ENCODE data around the gene PET100.

Gene PET100, protein sequence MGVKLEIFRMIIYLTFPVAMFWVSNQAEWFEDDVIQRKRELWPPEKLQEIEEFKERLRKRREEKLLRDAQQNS

DNA sequence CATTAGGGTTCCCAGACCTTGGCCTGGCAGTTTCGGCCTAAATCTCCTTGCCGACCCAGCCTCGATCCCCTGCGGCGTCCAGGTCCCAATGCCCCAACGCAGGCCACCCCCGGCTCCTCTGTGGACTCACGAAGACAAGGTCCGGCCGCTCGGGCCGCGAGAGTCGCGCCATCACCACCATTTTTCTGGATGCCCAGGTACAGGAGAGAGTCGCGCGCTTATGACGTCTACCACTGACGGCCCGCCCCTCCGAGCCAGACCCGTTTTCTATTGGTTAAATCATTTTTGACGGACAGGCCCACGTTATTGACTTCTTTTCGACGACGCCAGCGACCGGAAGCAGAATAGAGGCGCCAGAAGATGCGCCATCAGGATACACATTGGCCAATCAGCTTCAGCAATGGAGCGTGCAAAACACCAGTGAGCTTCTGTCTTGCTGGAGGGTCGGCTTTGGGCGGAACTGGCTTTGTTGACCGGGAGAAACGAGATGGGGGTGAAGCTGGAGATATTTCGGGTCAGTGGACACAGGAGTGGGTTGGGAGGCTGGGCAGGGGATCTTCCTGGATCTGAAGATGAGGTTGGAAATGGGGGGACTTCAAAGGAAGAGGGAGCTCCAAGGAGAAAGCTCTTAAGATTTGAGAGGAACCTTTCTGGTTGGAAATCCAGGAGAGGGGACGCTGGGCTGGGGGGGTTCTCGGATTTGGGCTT lies at the start of gene PET100, which contains the start of gene XAB2:
Gene PET100 (plus strand): TSS at position 447 of the 708 bp plus-strand sequence. CDS start 41 bp downstream, at position 488.
Gene XAB2 (minus strand): TSS at position 199 of the 708 bp plus-strand sequence. CDS start 18 bp downstream, at position 181.
- peak; percentile 99 for DNase-seq

DNA sequence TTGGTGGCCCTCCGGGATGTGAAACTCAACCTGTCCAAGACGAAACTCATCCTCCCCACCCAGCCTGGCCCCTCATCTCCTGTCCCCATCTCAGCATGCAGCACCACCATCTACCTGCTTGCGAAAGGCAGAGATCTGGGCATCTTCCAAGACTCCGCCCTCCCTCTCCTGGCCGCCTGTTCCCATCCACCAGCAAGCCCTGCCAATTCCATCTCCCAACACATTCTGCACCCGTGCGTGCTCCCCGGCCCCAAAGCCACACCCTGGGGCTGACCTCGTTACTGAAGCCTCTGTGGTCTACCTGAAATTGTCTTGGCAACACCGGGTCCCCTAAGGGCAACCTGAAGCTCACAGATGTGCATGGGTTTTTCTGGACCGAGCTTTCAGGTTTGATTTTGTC lies 47.1 kb upstream of the PET100 start:
- no peak for DNase-seq

DNA sequence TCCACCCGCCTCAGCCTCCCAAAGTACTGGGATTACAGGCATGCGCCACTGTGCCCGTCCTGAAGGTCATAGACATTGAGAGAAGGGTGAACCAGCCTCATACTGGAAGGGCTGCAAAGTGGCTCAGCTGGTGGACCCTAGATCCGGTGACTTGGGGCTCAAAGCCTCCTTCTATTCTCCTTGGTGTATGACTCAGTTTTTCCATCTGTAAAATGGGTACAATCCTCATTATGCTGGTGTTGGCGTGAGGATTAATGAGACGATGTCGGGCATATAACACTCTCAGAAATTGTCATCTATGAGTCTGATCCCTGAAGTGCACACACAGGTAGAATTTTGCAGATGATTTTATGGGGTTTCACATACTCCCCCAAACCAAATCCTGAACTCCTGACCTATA lies 39.8 kb upstream of the PET100 start:
- no peak for DNase-seq

DNA sequence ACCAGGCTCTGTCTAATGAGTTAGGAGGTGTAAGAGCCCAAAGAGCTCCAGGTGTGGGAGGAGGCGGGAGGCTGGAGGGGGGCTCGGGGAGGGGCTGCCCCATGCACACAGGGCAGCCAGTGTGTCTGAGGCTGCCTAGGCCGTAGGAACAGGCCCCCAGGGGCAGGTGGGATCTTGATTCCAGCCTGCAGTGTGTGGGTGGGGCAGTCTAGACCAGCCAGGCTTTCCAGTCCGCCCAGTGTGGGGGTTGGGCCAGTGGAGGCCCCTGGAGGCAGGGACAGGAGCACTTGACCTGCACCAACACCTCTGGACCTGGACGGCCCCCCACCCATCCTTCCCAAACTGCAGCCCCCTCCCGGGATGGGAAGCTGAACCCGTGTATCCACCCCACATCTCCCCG lies 39.3 kb upstream of the PET100 start:
- no peak for DNase-seq

DNA sequence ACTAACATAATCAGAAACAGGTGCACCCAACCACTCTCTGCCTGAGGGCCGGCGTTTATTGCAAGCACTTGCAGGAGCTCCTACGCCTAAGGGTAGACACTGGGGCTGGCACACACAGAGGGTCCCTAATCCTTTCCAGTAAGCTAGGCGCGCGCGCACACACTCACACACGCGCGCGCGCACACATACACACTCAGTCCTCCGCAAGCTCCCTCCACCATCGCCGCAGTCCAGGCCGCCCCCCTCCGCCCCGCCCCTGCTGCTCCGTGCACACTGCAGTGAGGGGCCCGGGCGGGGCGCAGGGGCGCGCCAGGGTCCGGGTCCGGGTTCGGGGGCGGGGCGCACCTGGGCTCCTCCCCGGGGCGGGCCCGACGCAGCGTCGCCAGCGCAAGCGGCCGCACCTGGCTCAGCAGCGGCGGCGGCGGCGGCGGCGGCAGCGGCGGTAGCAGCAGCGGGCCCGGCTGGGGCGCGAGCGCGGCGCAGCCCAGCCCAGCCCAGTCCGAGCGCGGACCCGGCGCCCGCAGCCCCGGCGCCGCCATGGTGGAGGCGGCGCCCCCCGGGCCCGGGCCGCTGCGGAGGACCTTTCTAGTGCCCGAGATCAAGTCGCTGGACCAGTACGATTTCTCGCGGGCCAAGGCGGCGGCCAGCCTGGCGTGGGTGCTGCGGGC lies 34.0 kb upstream of the PET100 start, which contains the start of gene CAMSAP3:
Gene CAMSAP3 (plus strand): TSS at position 398 of the 668 bp plus-strand sequence. CDS start 140 bp downstream, at position 538.
- peak; percentile 3 for DNase-seq

DNA sequence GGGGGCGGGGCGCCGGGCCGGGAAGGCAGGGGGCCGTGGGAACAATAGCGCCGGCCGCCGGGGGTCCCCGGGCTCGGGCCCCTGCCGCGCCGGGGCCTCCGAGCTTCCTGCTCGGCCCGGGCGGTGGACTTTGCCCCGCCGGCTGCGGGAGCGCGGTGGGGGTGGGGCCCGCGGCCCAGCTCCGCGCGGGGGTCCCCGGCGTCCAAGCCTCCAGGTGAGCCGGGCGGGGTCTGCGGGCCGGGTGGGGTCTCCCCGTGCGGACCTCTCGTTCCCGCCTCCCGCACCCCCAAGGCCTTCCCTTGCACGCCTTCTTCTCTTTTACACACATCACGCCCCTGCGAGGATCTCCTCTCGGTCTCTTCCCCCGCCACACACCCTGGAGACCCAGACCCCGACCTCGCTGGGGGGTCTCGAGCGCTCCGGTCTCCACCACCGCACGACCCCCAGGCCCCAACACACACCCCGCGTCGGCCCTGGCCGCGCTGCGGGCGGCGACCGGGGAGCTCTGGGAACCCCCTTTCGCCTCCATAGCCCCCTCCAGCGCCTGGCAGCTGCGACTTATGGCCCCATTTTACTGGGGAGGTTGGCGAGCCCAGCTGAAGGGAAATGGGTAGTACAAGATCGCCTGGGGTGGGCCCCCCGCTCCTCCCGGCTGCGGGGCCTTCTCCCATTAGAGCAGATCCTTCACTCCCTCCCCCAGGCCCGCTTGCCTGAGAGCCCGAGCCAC lies 33.2 kb upstream of the PET100 start:
- DNase-seq, result no peak

DNA sequence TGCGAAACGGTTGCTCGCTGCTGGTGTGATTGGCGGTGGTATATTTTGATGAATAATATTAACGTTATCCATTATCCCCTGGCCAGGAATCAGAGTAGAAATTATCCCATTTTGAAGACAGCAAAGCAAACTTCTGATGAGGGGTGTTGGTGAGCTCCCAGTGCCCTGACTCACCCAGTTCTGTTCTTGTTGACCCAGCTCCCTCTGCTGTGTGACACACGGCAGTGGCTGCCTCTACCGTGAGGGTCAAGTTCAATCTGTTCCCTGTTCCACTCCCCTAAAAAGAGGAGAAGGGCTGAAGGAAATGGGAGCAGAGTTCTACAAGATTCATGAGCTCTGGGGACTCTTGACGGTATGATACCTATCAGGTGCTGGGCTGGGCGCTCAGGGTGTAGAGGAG lies 31.9 kb upstream of the PET100 start:
- no peak for DNase-seq

DNA sequence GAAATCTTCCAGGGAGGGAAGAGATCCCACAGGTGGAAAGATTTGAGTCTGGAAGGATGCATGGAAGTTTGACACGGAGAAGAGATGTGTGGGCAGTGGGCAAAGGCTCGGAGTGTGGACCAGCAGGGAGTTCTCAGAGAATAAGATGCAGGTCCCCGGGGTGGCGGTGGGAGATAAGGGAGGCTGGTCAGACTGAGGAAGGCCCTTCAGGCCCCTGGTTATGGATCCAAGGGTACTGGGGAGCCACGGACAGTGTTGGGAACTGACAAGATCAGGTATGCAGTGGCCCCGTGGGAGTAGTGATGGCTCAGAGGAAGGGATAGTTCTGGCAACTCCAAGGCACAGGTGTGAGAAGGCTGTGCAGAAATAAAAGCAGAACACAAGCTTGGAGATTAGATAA lies 31.4 kb upstream of the PET100 start:
- DNase-seq, result no peak

DNA sequence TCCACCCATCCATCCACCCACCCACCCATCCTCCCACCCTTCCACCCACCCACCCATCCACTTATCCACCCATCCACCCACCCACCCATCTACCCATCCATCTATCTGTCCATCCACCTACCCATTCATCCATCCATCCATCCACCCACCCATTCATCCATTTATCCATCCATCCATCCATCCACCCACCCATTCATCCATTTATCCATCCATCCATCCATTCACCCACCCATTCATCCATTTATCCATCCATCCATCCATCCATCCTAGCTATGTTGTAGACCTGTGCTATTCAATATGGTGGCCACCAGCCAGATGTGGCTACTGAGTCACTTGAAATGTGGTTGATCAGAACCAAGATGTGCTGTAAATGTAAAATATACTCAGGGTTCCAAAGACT lies 28.9 kb upstream of the PET100 start:
- no peak for DNase-seq

DNA sequence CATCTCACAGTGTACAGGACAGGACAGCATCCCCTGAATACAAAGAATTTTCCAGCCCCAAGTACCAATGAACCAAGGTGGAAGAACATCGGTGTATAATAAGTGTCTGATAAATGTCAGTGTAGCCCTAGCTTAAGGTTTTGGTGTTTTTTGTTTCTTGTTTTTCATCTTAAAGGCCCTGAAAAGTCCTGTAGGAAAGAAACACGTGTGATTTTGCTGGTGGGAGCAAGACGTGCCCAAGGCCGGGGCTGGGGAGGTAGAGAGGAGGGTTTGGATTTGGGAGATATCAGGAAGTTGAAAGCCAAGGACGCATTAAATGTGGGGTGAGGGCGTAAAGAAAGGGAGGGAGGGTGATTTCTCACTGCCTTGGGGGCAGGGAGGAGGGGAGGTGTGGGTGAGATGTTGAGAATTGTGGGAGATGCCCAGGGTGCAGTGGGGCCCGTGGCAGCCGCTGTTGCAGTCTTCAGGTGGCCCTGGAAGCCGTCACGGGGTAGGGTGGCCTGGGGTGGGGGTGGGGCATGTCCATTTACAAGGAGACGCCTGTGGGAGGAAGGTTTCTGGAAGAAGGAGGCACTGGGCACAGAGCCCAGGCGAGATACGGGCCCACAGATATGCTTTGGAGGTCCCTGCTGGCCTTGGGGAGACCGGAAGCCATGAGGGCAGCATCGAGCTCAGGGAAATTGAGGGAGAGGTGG lies 27.2 kb upstream of the PET100 start:
- DNase-seq, result no peak

DNA sequence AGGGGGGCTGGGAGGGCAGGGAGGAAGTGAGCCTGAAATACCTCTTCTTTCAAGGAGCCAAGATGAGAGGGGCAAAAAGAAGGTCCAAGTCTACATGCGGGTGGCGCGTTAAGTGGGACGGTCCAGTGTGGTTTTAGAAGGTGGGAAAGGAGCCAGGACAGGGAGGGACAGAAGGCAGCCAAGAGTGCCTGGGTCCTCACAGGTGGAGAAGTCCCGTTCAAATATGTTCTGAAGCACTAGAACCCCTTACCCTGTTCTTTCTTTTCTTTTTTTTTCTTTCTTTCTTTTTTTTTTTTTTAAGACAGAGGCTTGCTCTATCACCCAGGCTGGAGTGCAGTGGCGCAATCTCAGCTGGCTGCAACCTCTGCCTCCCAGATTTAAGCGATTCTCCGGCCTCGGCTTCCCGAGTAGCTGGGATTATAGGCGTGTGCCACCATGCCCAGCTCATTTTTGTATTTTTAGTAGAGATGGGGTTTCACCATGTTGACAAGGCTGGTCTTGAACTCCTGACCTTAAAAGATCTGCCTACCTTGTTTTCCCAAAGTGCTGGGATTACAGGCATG lies 26.6 kb upstream of the PET100 start:
- no peak for DNase-seq

DNA sequence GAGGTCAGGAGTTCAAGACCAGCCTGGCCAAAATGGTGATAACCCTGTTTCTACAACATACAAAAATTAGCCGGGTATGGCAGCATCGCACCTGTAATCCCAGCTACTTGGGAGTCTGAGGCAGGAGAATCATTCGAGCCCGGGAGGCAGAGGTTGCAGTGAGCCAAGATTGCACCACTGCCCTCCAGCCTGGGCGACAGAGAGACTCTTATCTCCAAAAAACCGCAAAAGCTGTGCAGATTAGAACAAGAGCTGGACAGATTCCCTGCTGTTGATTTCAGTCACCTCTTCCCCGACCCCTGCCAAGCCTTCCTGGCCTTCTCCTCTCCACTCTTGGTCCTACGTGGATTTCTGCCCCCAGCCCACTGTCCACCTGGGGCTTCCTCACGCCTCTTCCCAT lies 25.7 kb upstream of the PET100 start:
- DNase-seq, result no peak

DNA sequence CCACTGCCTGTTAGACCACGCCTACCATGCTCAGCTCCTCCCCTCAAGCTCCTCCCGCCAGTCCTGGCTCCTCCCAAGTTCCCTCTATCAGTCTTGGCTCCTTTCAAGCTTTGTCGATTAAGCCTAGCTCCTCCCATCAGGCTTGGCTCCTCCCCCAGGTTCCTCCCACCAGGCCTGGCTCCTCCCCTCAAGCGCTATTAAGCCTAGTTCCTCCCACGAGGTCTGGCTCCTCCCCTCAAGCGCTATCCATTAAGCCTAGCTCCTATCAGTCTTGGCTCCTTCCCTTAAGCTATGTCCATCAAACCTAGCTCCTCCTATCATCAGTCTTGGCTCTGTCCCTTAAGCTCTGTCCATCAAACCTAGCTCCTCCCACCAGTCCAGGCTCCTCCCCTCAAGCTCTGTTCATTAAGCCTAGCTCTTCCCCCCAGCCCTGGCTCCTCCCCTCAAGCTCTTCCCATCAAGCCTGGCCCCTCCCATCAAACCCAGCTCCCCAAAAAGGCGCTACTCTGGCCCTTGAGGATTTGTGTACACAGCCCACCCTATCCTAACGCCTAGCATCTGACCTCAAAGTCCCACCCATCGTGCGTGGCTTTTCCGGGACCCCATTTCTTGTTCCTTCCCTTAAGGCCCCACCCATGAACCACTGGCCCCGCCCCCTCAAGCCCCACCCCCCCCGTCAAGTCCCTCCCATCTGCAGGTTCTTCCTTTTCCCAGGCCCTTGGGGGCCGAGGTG lies 23.9 kb upstream of the PET100 start:
- peak; percentile 35 for DNase-seq

DNA sequence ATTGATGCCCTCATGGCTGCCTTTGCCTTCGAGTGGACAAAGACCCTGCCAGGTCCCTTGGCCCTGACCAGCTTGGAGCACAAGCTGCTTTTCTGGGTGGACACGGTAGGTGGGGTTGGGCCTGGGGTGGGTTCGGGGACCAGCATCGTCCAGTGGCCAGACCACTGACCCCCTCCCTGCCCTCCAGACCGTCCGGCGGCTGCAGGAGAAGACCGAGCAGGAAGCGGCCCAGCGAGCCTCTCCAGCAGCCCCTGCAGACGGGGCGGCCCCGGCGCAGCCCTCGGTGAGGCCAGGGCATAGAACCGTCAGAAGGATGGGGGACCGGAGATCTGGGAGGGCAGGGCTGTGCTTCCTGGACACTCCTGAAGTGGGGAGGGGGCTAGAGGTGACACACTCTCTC lies 23.3 kb upstream of the PET100 start:
- DNase-seq, result no peak

DNA sequence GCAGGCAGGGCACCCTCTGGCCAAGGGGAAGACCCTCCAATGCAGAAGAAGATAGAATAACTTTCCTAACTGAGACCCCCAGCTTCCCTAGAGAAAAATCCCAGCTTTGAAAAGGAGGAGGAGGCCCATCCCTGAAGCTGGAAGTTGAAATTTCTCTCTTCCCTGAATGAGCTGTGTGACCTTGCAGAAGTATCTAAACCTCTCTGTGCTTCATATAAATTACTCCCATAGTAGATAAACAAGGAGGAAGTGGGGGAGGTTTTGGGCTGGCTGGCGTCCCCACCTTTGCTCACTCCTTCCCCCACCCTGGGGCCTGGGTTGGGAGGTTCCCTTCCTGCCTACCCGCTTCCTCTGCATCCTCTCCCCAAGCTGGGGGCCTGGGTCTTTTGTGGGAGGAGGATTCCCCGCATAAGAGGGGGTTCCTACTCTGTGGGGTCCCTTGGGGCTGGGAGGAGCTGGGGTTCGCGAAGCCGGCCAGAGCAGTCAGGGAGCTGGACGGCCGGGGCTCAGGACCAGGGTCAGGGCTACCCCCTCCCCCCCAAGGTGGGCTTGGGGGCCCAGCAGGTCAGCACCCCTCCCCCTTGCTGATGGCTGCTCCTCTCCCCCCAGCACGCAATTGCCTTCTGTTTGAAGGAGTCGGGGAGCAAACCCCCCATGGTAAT lies 22.2 kb upstream of the PET100 start:
- no peak for DNase-seq

DNA sequence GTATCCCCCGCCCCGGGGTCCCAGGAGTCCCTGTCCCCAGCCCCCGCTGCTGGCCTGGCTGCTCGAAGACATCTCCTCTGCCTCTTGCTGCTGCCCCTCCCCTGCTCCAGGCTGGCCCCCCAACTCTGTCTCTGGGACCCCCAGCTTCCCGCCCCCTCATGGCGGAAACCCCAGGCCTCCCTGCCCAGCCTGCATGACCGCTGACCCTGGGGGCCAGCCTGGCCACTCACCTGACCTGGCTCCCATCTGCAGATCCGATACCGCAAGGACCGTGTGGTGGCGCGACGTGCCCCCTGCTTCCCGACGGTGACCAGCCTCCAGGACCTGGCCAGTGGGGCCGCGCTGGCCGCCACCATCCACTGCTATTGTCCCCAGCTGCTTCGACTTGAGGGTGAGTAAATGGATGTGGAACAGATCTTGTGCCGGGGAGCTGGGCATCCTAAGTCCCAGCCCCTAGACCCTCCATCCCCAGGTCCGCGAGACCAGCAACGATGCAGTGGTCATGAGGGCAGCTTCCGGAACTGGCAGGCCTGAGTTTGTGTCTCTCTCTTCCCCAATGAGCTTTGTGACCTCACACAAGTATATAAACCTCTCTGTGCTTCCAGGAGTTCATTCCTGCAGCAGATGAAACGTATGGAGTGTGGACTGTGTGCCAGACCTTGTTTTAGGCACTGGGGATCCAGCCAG lies 21.6 kb upstream of the PET100 start:
- no peak for DNase-seq

DNA sequence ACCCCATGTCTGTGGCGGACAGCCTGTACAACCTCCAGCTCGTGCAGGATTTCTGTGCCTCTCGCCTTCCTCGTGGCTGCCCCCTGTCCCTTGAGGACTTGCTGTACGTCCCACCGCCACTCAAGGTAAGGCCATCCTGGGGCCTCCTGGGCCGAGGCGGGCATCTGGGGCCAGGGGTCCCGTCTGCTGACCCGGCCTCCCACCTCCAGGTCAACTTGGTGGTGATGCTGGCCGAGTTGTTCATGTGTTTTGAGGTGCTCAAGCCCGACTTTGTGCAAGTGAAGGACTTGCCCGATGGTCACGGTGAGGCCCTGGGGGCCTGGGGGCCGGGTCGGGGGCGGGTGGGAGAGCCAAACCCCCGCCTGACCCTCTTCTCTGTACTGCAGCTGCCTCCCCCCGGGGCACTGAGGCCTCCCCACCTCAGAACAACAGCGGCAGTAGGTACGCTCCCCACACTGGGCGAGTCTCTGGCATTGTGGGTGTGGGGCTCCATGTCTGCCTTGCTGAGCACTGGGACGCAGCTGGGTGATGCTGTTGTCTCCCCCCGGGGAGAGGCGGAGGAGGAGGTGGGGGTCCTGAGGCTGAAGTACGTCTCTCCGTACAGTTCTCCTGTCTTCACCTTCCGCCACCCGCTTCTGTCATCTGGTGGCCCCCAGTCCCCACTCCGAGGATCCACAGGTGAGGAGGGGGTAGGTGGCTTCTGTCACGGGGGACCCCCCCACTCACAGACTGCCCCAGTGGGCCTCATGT lies 18.9 kb upstream of the PET100 start:
- no peak for DNase-seq

DNA sequence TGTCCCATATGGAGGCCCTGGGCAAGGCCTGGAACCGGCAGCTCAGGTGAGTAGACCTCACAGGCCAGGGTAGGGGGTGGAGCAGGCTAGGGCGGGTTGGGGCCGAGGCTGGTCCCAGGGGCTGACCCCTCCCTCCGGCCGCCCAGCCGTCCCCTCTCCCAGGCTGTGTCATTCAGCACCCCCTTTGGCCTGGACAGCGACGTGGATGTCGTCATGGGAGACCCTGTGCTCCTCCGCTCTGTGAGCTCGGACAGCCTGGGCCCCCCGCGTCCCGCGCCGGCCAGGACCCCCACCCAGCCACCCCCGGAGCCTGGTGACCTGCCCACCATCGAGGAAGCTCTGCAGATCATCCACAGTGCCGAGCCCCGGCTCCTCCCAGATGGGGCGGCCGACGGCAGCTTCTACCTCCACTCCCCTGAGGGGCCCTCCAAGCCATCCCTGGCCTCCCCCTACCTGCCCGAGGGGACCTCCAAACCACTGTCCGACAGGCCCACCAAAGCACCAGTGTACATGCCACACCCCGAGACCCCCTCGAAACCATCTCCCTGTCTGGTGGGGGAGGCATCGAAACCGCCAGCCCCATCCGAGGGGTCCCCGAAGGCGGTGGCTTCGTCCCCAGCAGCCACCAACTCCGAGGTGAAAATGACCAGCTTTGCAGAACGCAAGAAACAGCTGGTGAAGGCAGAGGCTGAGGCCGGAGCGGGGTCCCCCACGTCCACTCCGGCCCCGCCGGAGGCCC lies 17.9 kb upstream of the PET100 start:
- no peak for DNase-seq
